SKM-1 treated with dmso at 0.1 percent for 144 hours (cell line): ENCODE measurements around the gene HDAC10.

Experiments
- DNase-seq: peaks from one replicate; lab custom pipeline; 2025; ENCODE audit not compliant: unreplicated experiment; lab: John Stamatoyannopoulos, UW

HDAC10 gene

DNA sequence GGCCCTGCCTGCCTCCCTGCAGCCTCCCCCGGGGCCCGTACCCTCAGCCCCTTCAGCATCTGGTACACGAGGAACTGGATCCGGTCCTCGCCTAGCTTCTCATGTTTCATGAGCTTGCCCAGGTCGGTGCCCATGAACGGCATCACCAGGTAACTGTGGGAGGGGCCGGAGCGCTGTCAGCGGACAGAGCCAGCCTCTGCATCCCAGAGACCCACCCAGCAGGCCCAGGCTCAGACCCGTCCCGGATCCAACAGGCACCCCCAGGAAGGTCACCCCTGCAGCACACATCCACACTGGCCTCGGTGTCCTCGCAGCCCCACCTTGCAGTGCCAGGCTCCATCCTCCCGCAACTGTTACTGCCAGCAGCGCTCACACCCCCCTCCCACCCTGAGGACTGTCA, 6.0 kb upstream of the HDAC10 start:
- no peak for DNase-seq

DNA sequence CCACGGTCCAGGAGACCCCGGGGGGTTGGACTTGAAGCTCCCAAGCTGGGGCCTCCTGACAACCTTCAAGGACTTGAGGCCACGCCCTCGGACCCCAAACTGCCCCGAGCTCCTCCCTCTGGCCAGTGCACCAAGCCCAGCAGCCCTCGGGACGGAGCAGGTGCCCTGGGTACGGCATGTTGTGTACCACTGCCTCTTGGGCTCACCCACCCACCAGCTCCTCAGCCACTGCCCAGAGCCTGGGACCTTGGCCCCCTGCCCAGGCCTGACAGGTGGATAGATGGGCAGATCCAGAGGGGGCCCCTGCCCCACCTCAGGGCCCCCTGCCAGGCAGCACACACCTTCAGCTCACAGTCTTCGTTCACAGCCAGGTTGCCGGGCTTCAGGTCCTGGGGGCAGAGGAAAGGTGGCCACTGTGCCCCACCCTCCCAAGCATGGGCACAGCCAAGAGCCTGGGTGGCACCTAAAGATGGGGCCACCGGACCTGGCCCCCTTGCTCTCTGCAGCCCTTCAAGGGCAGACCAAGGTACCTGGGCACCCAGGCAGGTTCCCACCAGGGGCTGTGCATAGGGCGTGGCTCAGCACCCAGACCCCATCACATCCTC, 5.3 kb upstream of the HDAC10 start:
- DNase-seq = no peak

DNA sequence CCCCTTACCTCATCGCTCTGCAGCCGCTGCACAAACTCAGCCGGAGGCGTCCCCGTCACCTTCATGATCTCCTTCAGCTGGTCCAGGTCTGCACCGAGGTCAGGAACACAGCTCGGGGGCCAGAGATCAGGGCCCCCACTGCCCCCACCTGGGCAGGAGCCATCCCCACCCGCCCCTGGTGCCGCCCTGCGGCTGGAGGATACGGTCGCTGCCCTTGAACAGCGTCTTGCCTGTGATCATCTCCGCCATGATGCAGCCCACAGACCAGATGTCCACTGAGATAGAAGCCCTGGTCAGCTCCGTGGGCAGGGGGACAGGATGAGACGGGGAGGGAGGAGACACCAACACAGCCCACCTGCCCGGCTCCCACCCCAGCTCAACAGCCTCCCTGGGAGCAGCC, 4.5 kb upstream of the HDAC10 start:
- no peak for DNase-seq

DNA sequence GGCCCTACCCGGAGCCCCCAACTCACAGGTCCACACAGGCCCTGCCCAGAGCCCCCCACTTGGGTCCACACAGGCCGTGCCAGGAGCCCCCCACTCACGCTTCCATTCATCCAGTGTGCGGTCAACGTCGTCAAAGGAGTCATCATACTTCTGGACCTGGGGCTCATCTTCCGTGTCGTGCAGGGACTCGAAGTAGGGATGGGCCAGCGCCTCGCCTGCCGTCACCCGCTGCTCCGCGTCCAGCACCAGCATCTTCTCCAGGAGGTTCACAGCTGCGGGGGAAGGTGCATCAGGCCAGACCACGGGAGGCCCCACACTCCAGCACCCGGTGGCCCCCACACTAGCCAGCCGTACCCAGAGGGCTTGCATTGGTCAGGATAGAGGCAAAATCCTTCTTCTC, 4.0 kb upstream of the HDAC10 start:
- DNase-seq = no peak

DNA sequence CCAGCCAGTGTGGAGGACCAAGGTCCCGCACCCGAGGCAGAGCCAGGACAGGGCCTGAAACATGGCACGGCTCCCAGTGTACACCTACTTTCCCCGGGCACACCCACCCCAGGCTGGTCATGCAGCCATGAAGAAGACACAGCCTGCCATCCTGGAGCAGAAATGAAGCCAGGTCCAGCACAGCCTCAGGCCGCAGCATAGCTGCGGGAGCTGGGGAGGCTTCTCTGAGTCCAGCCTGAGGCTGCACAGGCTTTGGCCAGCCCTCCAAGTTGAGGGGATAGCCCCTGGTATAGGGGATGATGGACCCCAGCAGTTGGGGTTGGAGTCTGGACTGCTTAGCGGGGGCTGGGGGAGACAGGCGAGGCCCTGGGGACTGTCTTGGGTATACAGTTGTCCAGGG, 2.9 kb upstream of the HDAC10 start:
- no peak for DNase-seq

DNA sequence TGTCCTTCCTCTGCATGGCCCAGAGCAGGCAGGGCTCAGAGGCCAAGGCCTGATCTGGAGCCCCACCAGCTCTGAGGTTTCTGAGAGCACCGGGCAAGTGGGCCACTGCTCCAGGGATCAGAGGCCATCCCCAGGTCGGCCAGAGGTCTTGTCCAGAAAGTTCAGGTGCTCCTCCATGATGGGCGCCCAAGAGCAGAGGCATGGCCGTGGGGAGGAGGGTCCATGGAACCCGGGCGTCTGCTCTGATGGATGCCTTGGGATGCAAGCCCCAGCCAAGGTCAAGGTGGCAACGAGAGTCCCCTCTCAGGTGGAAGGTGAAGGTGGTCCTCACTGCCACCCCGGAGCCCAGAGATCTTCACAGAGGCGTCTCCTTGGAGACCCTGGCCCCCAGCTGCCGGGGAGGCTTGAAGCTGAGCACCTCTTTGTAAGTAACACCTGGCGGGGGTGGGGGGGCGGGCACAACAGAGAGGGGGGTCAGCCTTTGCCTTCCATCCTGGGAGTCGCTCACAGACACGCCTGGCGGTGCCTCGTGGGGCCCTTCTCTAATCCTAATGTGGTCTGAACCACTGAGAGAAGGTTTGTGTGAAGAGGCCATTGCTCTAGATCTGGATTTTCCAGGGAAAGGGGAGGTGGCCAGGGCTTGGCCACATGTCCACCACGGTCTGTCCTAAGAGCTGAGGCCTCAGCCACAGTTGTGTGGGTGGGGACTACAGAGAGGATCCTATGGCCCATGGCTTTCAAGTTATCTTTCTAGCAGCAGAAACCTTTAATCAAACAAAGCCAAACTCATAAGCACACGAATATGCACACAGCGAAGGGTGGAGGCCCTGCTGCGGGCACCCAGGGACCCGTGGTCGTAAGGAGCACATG, 2.2 kb upstream of the HDAC10 start:
- DNase-seq = no peak

DNA sequence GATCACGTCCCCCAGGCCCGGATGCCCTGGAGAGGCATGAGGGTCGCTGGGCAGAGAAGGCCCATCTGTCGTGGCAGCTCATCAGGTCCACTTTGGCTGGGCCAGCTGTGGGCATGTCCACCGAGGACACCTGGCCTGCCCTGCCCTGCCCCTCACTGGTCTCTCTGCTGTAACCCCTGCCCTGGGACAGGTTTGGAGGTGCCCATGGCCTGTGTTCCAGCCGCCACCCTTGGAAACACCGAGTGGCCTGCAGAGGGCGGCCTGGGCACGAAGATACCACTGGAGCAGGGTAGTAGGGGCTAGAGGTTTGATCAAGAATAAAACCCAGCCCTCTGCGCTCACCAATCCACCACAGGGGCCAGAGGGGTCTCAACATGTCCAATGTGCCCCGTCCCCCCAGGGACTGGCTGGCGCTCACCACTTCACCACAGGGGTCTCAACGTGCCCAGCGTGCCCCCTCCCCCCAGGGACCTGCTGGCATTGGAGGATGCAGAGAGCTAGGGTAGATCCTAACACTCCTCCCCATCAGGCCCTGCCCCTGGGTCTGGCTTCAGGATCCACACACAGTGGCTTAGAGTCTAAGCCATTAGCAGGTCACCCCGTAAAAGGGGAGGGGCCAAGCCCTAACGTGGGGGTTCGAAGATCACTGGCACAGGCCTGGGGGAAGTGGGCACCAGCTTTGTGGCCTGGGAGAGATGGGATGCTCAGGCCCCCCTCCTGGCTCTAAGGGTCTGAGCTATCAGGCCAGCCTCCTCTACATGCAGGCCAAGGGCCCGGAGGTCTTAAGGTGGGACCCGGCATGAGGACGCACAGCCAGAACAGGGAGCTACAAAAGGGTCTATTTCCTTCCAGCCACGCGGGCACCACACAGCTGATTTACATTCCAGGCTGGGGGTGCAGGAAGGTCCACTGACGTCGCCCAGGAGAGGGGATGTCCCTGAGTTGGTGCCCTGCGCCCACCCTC, 1.3 kb upstream of the HDAC10 start:
- peak; percentile 56 for DNase-seq

DNA sequence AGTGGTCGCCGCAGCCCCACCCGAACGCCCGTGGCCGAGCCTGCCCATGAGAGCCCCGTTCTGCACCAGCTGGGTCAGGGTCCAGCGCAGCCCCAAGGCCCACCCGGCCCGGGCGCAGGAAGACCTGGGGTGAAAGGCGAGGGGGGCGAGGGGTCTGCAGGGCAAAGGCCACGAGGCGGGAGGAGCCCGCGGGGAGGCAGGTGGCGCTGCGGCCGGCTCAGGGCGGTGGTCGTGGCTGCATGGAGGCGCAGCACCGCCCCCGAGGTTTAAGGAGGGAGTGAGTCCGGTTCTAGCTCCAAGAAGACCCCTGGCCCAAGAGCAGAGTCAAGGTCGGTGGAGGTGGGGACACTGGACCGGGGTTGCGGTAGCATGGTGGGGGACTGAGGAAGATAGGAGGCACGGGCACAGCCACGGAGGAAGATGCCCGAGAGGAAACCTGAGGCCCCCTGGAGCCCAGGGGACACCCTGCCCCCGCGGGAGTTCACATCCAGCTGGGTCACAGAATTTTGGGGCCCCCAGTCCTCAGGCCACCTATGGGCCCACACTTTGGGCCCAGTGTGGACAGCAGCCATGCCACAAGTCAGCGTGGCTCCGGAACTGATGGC, 514 bp upstream of the HDAC10 start:
- DNase-seq = no peak

DNA sequence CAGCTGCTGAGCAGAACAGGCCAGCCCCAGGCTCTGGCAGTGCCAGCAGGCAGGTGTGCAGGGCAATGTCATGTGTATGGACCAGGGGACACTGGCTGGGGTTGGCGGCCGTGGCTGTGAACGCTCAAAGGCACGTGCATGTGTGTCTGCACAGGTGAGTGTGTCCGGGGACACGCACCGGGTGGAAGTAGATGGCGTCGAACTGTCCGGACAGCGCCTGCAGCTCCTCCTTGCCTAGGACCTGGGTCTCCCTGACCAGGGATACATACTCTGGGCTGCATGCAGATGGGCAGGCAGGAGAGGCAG, 863 bp downstream of the HDAC10 start:
- no peak for DNase-seq

DNA sequence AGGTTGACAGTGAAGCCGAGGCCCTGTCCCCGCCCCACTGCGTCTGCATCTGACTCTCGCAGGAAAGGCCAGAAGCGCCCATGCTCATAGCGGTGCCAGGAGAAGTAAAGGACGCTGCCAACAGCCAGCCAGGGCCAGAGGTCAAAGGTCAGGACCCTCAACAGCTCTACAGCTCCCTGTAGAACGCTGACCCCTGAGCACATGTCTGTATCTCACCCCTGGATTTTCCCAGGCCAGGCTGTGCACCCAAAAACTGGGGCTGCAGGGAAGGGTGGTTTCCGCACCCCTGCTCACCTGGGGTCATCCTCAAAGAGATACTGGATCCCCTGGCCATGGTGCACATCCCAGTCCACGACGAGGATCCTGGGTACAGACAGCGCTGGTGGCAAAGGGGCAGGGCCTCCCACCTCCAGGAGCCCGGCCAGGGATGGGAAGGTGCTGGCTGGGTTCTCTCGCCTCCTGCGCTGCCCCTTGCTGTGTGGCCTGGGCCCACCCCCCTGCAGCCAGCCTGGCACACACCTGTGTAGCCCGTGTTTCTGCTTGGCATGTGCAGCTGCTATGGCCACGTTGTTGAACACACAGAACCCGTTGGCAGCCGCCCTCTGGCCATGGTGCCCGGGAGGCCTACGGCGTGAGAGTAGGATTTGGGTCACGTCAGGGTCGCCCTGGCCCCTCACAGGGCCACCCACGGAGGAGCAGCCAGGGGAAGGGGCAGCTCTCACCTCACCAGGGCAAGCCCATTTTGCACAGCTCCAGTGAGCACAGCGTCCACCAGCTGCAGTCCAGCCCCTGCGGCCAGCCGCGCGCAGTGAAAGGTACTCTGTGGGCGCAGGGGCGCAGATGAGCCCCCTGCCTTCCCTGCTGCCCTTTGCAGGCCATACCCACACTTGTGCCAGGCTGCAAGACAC, 1.5 kb downstream of the HDAC10 start:
- no peak for DNase-seq

DNA sequence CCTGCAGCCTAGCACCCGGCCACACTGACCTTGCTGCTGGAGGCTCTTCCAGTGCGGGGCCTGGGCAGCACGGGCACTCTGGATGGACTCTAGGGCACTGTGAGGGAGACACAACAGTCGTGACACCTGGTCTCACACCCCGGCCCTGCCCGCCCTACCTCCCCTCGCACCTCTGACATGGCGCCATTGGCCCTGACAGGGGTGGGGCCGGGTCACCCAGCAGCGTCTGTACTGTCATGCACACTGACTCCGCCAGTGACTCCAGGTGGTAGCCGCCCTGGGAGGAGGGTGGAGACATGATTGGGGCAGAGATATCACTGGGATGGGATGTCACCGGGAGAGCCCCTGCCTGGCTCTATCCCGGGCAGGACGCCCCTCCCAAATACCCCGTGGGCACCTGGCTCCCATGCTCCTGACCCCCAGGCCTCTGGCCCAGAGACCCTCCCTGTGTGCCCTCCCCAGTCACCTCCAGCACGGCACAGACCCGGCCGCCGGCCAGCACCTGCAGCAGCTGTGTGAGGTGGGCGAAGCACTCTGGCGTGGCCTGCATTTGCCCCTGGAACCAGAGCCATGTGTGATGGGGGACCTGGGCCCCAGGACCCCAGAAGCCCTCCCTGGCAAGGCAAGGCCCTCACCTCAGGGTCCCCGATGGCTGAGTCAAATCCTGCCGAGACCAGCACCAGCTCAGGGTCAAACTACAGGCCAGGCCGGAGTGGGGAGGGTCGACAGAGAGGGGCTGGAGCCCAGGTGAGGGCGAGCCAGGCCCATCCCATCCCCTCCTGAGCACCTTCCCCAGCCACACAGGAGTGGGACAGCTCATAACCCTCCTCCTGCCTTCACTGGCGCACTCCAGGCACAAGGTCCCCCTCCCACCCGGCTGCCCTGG, 2.6 kb downstream of the HDAC10 start:
- no peak for DNase-seq

DNA sequence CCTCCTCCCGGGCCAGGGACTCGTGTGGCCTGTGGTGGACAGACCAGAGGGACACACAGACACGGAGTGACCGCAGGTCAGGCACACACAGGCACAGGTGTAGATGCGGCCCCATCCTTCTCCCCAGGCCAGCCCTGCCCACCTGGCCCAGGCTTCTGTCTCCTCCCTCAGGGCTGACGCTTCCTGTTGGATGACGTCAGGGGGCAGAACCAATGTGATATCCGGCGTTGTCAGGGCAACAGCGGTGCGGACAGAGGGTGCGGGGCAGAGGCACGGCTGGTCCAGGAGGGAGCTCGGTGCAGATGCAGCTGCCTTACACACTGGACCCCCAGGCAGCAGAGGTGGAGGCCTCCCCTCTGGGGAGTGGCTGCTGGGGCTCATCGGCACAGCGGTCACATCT, 3.3 kb downstream of the HDAC10 start:
- no peak for DNase-seq

DNA sequence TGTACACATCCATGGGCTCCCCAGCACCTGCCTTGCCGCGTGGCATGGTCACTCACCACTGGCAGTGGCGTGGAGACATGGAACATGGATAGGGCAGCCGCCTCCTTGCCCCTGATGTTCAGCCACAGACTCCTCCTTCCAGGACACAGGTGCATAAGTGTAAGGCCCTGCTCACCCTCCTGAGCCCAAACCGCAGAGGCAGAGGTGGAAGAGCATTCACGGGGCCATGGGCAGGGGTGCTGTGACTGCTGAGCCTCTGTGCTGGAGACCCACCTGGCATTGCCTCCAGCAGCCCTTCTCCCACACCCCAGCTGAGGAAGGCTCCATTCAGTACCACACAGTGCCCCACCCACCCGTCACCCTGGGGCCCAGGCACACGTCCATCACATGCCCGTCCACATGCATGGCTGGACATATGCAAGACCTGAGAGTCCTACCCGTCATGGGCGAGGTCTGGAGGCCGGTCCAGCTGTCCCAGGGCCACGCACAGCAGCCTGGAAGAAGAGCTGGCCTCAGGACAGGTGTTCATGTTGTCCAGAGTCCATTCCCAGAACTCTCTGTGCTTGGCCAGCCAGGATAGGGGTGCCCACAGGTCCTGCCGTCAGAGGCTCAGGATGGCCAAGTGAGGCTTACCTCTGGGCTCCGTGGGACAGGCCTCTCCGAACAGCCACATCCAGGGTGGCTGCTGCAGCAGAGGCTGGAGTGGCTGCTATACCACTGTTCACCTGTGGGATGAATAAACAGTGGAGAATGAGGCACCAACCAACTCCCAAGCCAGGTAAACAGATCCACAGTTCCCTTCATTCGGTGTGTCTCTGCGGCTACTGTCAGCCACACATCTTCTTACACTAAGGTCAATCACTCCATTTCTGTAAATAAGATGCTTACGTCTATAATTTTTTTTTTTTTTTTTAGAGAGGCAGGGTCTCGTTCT, 4.6 kb downstream of the HDAC10 start:
- no peak for DNase-seq

DNA sequence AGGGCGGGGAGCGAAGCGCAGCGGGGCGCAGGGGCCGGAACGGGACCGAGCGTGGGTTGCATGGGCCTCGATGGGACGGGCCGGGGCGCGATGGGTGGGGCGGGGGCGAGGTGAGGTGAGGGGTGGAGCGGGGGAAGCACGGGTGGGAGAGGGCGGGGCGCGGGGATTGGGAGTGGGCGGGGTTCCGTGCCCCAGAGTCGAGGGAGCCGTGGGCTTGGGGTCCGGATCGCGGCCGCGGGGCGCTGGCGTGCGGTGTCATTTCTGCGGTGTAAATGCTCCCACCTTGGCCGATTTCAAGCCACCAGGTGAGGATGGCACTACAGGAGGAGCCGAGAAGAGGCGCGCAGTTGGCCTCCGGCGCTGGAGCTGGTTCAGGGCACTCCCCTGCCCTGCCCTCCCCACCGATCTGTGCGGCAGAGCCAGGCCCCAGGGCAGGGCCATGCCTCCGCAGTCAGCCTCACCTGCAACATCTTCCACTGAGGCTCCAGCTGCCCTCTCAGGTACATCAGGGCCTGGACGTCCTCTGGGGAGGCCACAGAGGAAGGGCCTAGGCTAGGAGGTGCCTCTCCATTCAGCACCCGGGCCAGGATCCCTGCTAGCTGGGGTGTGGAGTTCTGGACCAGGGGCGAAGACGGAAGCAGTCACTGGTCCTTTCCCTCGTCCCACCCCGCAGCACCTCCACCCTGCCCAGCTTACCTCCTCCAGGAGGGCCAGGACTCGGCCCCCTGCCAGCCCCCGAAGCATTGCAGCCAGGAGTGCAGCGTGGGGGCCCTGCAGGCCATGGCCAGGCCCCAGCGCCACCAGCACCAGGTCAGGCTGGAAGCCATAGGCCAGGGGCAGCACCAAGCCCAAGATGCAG, 5.6 kb downstream of the HDAC10 start:
- DNase-seq = no peak

DNA sequence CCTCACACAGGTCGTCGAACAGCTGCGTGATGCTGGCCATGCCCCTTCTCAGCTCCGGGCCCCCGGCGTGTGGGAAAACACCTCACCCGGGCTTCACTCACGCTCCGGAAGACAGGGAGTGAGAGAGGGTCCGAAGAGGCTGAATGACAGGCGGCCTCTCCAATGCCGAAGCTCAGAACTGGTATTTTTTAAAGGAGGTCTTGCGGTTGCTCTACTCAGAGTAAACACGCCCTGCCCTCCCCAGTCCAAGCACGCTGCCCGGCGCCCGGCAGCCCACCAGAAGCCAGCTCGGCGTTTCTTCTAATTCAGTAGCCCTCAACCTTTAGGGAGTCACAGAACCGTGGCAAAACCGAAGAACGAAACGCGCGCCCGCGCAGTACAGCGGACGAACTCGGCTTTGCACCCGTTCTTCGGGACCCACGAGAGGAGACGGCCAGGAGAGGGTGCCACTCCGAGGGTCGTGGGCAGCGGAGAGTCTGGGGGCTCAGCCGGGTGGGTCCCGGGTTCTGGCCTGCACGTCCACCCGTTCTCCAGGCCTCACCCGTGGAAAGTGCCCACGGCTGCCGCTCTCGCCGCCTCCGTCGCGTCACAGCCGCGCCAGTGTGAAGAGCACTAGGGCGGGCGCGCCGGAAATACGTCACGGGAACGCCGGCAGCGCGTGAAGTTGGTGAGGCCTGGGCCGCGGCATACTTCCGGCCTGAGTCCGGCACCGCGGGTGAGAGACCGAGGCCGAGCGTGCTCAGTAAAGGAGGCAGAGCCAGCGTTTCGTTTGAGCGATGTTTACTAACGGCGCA, 6.4 kb downstream of the HDAC10 start, which contains the start of gene TUBGCP6:
Gene TUBGCP6 (minus strand): TSS at position 604 of the 794 bp plus-strand sequence. CDS start 564 bp downstream, at position 40.
- peak; percentile 88 for DNase-seq

DNA sequence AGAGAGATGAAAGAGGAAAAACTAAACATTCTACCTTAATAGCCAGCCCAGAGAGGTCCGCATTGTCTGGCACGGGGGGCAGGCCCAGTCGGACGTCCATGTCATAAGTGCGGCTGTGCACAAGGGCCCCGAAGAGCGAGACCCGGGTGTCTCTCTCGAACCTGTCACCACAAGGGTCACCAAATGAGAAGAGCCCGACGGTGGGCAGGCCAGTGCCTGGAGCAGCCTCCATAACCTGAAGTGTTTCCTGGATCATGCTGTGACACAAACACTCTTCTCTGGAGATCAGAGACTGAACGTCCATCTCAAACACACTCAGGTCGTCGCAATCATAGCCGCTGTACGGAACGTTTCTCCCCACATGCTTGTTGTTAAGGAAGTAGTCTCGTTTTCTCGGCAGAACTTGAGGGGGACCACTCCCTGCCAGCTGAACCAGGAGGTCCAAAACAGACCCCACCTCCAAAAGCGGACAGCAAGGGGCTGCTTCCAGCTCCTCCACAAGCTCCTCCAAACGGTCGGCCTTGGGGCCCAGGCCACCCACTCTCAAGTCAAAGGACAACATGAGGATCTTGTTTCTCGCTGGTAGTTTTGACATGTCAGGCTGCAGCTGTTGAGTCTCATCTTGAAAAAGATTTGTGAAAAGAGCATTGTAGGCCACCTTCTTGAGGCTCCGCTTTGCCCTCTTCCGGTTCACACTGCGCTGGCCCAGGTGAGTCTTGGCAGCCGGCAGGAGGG, 7.2 kb downstream of the HDAC10 start:
- no peak for DNase-seq
